Measurements from ENCODE around the gene SEZ6L2.
A peak's percentile ranks its signal among the peaks of the same experiment; 100 is the strongest.
"Not testable (repeated sequence)": the region's sequence is repeated elsewhere in the genome, so short reads cannot be mapped to it uniquely, and the experiment has no call there.

Gene SEZ6L2

DNA sequence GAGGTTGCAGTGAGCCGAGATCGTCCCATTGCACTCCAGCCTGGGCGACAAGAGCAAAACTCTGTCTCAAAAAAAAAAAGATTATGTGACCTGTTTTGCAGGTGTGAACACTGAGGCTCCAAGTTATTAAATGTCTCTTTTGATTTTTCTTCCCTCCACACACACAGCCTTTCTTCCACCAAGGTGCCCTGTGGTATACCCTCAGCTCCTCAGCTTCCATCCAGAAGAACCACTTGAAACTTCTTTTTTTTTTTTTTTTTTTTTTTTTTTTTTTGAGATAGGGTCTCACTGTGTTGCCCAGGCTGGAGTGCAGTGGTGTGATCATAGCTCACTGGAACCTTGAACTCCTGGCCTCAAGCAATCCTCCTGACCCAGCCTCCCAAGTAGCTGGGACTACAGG, 10.0 kb downstream of the SEZ6L2 start:
- DNase-seq (ENCODE audit: low spot score), result not testable (repeated sequence)

DNA sequence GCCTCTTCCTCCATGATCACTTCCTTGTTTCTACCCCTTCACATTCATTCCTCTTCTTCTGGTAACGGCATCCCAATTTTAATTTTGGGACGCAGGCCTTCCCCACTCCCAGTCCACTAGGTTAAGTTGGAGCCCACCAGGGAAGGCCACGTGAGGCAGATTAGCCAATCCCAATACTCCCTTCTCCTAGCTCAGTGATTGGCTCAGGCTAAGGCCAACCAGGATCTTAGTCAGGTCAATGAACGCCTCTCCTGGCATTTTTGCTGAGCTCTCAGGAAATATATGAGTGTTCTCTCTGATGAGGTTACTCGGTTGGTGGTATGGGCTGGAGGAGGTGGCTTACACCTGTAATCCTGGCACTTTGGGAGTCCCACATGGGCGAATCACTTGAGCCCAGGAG, 15.4 kb downstream of the SEZ6L2 start:
- DNase-seq (ENCODE audit: low spot score), result no peak

DNA sequence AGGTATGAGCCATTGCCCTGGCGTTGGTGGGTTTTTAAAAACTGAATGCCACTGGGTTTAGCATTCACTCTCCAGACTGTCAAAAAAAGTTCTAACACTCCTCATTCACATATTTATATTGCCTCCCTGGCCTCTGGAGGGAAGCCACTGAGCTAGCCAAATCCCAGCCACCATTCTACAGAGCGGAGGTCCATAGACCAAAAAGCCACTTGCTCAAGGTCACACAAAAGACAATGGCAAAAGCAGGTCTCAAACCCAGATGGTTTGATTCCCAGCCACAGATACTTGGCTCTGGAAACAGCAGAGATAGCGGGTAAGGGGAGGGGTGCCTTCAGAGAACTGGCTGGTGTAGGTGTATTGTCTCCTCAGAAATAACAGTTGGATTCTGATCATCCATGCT, 18.3 kb downstream of the SEZ6L2 start:
- no peak for DNase-seq (ENCODE audit: low spot score)

DNA sequence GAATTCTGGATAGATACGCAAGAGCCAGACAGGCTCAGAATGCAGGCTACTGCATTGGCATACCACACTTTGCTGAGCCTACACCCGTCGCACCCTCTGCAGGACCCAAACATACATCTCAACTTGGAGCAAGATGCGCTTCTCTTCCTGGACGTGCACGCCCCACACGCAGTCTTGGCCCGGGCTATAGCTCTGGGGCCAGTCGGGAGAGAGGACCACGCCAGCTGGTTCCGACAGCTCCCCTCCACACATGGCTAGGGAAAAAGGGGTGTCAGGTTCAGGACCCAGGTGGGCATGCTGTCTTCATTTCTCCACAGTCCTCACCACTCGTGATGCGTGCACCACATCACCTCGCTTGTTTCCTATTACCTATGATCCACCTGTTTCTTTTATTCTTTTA, 21.2 kb downstream of the SEZ6L2 start:
- no peak for DNase-seq (ENCODE audit: low spot score)

DNA sequence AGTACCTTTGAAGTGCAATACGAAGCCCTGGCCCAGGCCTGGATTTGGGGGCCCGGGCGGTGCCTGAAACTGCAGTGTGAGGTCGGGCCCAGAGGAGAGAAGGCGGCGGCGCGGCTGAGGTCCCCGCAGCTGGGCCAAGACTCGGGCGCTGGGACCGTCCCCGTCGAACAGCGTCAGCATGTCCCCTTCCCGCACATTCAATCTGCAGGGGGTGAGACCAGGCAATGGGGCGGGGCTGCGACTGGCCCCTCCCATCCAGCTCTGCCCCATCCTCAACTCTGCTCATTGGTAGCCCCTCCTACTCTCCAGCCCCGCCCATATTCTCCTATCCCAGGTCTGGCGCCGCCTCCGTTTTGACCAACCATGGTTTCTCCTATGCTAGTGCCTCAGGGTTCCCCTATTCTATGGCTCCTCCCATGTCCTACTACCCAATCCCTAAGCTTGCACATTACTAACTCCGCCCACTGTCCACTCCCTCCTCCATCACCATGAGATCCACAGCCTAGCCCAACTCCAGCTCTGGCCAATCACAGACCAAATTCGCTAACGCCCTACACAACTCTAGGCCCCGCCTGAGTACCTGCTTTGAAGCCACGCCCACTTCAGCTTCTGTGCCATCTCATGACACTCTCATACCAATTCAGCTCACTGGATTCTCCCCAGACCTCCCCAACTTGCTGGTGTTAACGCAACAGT, 21.9 kb downstream of the SEZ6L2 start:
- DNase-seq (ENCODE audit: low spot score), result no peak

DNA sequence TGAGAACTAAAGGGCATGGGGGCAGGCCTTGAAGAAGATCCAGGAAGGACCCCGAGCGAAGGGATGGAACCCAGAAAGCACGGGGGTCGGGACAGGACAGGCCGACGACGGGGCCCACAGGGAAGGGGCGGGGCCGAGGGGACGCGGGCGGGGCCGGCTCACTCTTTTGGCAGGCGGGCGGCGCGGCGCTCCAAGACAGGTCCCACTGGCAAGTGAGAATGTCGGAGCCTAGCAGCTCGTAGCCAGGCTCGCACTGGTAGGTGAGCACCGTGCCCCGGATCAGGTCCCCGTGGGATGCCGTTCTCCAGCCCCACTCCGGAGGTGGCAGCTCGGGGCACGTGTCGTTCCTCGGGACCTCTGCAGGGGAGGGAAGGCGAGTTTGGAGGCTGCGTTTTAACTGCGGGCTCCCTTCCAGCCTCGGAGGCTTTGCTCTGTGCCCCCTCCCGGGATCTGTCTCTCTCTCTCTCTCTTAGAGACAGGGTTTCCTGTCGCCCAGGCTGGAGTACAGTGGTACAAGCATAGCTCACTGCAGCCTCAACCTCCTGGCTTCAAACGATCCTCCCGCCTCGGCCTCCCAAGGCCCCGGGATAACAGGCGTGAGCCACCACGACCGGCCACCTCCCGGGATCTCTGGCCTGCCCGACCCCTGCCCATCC, 22.6 kb downstream of the SEZ6L2 start:
- no peak for DNase-seq (ENCODE audit: low spot score)

DNA sequence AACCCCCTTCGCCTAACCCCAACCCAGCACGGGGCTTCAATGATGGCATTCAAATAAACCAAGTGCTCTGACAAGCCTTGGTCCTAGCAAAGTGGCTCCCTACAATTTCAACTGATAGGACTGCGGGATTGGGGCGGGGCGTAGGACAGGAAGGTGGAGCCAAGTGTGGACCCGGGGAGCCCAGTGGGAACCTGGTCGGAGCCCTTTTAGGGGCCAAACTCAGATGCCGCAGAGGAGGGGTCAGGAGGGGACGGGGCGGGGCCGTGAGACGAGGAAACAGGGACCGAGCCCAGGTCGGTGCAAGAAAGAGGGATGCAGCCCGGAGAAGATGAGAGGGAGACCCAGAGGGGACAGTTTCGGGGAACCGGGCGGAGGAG, 23.1 kb downstream of the SEZ6L2 start:
- no peak for DNase-seq (ENCODE audit: low spot score)

DNA sequence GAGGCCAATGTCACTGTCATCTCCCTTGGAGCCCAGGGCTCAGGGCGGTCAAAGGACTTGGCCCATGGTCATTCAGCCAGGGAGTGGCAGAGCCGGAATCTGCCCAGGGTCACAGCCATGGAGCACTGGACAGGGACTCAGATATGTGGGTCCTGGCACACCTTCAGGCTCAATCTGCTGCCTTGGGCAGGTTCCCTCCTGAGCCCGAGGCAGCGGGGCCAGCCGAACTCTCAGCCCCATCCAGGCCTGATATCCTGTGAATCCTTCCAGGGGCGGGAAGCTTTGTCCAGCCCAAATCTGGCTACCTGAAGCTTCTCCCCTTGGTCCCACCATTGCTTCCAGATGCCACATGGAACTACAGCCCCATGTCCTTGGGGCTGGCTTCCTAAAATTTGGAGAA, 24.1 kb downstream of the SEZ6L2 start:
- no peak for DNase-seq (ENCODE audit: low spot score)

DNA sequence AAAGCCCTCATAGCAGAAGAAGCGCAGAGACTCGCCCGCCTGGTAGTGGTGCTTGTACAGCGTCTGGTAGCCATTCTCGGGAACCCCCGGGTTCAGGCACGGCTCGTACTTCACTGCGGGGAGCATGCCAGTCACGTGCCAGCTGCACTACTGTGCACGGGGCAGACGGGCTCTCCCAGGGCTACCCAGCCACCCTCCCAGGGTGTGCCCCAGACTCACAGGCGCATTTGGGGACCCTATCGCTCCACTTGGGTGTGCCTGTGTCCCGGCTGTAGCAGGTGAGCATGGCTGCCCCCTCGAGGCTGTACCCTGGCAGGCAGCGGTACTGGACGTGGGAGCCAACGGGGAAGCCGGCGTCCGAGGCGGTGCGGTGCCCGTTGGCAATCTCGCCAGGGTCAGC, 26.0 kb downstream of the SEZ6L2 start:
- DNase-seq (ENCODE audit: low spot score), result no peak

DNA sequence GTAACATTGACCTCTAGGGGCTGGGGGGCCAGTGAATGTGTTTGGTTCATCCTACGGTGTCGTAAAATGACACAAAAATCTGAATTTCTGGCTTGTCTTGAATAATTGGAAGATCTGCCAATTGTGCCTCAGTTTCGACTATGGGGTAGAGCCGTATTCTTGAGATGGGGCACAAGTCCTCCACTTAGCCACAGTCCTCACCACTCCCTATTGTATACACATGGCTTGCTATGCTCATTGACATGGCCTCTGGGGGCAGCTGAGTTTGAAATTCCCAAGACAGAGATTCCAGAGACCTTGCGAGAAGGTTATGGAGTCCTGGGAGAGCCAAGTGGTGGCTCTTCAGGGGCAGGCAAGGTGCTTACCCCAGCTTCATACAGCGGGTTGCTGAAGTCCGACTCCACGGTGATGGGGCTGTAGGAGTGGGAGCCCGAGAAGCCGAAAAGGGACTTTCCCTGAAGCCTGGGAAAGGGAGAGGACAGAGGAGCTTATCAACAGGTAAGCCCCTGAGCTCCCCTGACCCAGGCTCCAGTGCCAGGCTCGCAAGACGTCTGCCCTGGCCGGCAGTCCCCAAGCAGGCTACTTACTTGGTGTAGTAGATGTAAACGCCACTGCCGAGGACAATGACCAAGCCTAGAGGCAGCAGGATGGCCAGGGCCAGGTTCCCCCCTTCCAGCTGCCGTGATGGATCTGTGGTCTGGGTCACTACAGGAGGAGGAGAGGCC, 27.4 kb downstream of the SEZ6L2 start:
- no peak for DNase-seq (ENCODE audit: low spot score)

DNA sequence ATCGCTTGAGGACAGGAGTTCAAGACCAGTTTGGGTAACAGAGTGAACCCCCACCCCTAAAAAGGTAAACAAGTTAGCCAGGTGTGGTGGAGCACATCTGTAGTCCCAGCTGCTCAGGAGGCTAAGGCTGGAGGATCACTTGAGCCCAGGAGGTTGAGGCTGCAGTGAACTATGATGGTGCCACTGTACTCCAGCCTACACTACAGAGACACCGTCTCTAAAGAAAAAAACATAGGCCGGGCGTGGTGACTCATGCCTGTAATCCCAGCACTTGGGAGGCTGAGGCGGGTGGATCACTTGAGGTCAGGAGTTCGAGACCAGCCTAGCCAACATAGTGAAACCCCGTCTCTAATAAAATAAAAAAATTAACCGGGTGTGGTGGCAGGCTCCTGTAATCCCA, 30.3 kb downstream of the SEZ6L2 start:
- DNase-seq (ENCODE audit: low spot score), result not testable (repeated sequence)

DNA sequence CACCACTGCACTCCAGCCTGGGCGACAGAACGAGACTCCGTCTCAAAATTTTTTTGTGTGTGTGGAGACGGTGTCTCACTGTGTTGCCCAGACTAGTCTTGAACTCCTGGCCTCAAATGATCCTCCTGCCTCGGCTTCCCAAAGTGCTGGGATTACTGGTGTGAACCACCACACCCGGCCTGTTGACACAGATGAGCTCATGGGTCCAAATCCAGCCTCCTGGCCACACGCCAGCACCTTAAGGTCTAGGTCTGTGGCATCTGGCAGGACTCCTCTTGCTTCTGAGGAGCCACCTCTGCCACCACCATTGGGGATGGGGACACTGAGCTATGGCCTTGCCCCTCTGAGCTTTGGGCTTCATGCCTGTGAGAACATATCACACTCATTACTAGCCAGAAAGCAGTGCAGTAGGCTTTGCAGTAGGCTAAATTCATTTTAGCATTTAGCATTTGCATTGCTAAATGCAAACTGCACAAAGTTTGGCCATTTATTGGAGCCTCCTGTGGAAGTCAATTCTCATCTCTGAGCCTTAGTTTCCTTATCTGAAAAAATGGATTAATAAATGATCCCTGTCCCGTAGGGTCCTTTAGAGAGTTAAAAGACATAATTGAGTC, 30.8 kb downstream of the SEZ6L2 start:
- DNase-seq (ENCODE audit: low spot score), result no peak

DNA sequence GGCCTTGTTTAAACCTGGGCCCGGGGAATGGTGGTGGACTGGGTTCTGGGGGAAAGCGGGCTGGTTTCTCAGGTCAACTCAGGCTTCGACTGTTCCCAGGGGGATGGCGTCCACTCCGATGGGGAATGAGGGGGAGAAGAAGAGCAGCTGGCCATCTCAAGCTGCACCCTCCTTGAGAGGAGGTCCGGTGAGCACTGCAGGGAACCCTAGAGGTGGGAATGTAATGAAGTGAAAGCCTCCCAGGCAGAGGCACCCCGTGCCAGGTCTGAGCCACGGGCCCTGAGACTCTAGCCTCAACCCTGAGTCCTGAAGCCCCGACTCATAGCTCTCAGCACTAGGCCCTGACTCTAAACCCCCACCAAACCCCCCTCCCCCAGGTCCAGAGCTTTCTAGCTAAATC, 35.1 kb downstream of the SEZ6L2 start:
- DNase-seq (ENCODE audit: low spot score), result no peak

DNA sequence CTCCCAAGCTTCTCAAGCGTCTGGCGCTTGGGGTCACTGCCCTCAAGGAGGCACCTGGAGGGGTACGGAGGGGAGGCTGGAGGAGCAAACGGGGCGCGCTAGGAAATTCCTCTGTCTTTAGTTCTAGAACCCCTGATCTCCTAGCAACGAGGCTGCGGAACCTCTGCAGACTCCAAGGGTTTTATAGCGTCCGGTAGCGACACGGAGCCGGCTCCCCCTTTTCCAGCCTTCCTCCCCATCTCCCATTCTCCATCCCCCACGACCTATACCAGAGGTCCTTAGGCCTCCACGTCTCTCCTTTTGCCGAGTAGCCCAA, 35.7 kb downstream of the SEZ6L2 start:
- DNase-seq (ENCODE audit: low spot score), result no peak

DNA sequence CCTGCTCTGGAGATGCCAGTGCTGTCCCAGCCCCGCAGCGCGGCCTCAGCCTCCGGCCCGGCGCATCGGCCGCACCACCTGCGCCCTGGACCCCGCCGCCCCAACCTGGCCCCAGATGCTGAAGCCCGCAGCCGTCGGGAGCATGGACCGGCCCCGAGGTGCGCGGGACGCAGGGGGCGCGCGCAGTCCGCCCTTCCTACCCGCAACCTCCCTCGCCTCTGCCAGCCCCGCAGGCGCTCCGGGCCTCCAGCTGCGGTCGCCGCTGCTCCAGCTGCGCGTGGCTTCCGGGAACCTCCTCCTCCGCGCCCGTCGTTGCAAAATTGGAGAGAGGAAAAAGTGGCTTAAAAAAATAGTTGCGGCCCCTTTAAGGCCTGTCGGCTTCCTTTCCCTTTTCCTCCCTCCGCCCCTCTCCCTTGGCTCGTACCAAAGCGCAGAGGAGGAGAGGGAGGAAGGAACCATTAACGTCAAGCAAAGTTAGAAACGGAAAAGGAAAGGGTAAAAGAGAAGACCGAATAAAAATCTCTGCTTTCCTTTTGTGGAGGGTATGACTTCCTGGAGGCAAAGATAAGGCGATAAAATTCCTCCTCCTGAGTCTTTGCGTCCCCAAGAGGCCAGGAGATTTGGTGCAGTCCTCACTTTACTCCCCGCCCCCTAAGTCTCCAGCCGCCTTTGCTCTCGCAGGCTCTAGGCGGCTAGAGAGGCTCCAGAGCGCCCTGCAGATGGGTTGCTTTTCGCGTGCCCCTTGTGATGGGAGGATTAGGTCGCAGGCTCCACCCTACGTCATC, 36.3 kb downstream of the SEZ6L2 start, which contains the start of gene CDIPT:
CDIPT (minus strand) TSS at position 343 of the 785 bp plus-strand sequence. CDS start 369 bp downstream, outside the sequence.
- DNase-seq (ENCODE audit: low spot score), result peak; percentile 96

DNA sequence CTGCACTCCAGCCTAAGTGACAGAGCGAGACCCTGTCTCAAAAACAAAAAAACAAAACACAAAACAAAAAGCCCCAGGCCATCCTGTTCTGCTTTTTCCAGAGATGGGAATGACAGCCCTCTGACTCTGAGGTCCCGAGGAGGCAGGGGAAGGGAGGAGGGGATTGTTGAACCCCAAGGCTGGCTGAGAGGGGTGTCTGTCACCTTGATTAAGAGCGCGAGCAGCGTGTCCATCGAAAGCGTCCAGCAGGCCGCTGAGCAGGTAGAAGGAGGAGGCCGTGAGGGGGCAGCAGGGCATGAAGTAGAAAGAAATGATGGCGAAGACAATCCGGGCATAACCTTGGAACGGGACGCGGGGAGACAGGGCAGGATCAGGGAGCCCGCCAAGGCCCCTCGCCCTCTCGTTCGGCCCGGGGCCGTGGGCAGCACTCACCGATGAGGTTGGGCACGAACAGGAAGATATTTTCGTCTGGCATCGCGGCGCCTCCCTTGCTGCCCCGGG, 36.9 kb downstream of the SEZ6L2 start:
- no peak for DNase-seq (ENCODE audit: low spot score)

DNA sequence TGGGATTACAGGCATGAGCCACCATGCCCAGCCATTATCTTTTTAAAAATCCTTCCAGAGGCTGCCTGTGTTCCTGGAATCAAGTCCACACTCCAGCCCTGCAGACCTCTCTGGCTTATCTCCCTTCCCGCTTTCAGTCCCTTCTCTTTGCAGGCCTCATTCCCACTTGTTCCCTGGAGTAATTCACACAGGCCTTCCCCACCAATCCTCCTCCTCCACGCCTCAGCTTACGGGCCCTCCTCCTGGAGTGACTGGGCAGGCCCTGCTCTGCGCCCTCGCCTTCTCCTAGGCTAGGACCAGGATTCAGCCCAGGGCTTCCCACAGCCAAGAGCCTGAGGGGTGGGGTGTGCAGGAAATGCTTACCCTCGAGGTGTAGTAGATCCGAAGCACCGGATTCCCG, 39.1 kb downstream of the SEZ6L2 start:
- DNase-seq (ENCODE audit: low spot score), result no peak

DNA sequence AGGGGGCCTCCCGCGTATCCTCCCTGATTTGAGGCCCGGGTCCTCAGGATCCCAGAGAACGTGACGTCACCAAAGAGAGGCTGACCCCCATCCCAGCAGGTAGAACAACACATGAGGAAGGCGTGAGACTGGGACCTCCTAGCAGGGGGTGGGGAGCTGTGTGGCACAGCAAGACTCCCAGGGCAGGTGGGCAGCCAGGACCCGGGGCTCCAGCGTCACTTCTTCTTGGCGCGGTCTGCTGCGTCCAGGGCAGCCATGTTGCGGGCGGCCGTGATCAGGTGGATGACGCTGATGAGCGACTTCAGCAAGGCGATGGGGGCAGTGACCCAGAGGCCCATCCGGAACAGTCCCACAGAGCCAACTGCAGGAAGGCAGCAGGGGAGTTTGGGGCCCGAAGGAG, 40.4 kb downstream of the SEZ6L2 start:
- DNase-seq (ENCODE audit: low spot score), result no peak

DNA sequence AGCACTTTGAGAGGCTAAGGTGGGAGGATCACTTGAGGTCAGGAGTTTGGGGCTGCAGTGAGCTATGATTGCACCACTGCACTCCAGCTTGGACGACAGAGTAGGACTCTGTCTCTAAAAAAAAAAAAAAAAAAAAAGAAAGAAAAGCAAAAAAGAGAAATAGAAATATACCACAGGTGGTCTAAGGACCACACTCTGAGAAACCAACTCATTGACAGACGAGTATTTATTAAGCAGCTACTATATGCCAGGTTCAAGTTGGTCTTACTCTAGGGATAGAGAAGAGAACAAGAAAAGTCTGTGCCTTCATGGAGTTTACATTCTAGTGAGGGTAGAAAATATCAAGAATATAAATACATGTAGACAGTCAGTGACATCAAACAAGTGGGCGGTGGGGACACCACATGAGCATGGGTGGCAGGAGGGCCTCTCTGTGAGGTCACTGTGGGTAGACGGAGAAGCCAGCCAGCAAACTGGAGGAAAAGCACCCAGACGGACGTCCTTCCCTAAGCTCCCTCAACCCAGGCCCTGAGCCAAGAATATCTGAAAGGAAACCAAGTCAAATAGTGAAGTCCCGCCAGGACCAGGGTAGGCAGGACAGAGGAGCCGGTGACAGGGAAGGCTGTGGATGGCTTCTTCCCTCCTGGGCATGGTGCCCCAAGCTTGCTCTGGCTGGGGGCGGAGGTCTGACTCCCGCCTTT, 41.1 kb downstream of the SEZ6L2 start:
- no peak for DNase-seq (ENCODE audit: low spot score)

DNA sequence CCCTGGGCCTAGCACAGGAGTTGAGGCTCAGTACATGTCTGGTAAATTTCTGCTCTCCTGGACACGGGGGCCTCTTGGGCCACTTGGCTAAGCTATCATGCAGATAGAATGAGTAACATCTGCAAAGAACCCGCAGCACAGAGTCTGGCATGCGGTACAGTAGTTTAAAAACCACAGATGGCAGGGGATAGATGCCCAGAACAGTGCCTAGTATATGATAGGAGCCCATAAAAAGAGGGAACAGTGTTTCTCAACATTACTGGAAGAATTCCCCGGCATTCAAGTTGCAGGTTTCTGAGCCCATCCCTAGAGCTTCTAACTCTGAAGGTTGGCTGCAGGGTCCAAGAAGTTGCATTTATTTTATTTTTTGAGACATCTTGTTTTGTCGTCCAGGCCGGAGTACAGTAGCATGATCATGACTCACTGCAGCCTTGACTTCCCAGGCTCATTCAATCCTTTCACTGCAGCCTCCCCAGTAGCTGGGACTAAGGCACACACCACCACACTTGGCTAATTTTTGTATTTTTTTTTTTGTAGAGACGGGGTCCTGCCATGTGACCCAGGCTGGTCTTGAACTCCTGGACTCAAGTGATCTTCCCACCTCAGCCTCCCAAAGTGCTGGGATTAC, 42.1 kb downstream of the SEZ6L2 start:
- no peak for DNase-seq (ENCODE audit: low spot score)

DNA sequence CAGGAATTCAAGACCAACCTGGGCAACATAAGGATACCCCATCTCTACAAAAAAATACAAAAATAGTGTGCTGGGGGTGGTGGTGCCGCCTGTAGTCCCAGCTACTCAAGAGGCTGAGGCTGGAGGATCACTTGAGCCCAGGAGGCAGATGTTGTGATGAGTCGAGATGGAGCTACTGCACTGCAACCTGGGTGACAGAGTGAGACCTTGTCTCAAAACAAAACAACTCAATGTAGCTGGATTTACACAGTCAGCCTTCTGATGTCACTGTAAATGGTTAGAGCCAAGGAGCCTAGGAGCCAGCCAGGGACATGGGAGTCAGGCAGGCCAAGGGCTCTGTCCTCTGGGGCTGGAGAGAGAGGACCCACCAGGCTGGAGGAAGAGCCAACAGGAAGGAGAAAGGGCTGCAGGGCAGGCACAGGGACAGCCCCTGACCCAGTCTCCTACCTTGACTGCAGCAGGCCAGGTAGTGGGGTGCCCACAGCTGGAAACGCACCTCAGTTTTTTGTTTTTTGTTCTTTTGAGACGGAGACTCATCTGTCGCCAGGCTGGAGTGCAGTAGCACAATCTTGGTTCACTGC, 44.7 kb downstream of the SEZ6L2 start:
- DNase-seq (ENCODE audit: low spot score), result no peak
